Fibroblast of skin of abdomen (primary cell): ENCODE results near the gene TUBA1A.
"Not testable (repeated sequence)": the region's sequence is repeated elsewhere in the genome, so short reads cannot be mapped to it uniquely, and the experiment has no call there.

Experiments
- DNase-seq: peaks from one replicate; pipeline ENCODE4 v3.0.0-alpha.2; 2013

Gene TUBA1A

DNA sequence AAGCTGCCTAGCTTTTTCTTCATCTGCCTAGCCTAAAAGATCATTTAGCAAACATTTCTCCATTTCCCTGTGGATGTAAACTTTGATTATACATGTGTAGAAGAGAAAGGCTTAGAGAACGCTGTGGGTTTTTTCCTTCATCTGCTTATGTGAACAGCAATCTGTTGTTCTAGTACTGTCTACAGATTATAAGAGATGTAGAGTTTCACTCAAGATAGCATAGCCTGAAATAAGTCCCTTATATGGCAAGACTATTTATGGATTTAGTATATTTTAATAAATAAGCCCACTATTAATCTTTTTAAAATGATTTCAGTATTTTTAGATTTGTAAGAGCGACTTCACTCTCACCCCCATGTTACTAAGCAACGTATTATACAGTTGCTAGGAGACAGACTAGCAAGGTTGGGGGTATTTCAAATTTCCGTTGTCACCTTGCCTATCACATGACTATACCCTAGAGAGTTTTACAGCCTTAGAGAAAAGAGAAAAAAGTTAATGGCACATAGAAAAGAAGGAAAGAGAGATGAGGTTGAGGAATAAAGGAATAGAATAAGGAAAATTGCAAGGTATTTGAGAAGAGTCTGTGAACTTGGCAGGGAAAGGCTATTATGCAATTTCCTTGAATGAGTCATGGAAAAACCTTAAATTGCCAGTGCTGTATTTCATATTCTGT lies 12.2 kb upstream of the TUBA1A start:
- DNase-seq: peak; percentile 80

DNA sequence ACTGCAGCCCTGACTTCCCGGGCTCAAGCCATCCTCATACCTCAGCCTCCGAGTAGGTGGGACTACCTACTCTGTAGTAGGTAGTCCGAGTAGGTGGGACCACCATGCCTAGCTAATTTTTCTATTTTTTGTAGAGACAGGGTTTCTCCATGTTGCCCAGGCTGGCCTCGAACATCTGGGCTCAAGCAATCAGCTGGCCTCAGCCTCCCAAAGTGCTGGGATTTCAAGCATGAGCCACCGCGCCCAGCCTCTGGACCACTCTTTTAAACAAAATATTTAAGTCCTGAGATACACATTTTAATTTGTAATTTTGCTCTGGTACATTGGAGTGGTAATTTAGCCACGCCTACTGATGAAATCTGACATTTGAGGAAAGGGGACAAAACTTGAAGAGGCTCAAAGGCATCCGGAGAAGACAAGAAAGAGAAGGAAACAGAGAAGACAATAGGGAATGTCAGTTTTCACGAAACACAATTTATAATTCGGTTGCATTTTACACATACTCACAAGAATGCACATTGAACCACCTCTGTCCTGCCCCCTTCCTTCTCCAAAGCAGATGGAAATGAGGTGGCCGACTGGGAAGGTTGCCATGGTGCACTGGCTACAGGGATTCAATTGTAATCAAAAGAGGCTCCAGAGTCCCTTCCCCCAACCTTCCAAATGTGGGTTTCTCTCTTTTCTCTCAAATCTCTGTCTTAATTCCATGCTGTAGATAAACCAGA lies 9.7 kb upstream of the TUBA1A start:
- DNase-seq: peak; percentile 96

DNA sequence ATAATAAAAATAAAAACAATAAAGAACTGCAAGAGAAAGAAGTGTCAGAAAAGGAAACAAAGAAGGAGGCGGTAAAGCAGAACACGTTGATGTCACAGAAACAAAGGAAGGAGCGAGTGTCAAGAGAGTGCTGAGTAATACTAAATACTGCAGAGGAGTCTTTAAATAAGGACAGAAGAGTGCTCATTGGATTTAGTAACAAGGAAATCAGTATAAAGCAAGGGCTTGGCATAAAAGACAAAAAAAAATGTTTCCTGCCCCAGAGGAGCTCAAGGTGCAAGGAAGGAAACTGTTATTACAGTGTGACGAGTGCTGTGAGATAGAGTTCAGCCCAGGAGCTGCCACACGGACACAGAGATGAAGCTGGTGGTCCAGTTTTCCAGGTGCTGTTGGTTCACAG lies 8.4 kb upstream of the TUBA1A start:
- DNase-seq: no peak

DNA sequence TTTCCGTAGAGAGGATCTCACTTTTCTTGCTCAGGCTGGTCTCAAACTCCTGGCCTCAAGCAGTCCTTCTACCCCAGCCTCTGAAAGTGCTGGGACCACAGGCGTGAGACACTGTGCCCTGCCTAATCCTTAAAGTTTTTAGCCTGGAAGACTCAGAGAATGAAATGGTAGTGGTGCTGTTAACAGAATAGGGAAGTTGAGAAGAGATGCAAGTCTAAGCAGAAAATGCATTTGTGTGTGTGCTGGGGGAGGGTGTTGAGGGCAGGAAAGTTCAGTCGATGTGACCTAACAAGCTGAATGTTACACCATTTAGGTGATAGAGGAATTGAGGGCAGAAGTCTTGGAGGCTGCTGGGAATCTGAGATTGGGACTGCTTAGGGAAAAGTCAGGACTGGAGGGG lies 6.9 kb upstream of the TUBA1A start:
- DNase-seq: no peak

DNA sequence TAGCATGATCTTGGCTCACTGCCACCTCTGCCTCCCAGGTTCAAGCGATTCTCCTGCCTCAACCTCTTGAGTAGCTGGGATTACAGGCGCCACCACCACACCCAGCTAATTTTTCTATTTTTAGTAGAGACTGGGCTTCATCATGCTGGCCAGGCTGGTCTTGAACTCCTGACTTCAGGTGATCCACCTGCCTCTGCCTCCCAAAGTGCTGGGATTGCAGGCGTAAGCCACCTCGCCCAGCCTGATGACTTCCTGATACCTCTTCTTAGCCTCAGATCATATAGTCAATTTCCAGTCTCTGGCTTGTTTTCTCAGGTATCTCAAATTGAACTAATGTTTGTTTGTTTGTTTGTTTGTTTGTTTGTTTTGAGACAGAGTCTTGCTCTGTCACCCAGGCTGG lies 4.9 kb upstream of the TUBA1A start:
- not testable (repeated sequence) for DNase-seq

DNA sequence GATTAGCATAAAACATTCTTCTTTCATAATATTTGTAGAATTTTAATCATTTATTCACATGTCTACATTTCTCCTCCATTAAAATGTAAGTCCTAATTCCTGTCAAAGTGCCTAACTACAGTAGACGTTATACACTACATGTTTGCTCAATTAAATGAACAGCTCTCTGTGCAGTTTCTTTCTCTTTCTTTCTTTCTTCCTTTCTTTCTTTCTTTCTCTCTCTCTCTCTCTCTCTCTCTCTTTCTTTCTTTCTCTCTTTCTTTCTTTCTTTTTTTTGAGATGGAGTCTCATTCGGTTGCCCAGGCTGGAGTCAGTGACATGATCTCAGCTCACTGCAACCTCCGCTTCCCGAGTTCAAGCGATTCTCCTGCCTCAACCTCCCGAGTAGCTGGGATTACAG lies 2.6 kb upstream of the TUBA1A start:
- not testable (repeated sequence) for DNase-seq

DNA sequence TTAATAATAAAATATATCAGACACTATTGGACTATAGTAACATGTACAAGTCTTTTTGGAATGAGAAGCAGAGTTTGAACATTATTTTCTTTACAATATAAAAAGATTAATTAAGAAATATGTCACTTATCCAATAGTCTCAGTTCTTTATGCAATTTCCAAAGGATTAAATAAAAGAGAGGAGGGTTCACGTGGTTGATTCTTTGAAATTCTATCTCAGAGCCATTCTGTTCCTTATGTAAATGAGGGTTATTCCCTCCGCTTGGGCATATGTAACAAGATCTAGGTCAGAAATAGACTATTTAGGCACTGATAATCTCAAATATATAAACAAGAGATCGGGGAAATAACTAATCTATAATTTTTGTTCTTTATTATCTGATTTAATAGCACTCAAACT lies 2.1 kb upstream of the TUBA1A start:
- no peak for DNase-seq

DNA sequence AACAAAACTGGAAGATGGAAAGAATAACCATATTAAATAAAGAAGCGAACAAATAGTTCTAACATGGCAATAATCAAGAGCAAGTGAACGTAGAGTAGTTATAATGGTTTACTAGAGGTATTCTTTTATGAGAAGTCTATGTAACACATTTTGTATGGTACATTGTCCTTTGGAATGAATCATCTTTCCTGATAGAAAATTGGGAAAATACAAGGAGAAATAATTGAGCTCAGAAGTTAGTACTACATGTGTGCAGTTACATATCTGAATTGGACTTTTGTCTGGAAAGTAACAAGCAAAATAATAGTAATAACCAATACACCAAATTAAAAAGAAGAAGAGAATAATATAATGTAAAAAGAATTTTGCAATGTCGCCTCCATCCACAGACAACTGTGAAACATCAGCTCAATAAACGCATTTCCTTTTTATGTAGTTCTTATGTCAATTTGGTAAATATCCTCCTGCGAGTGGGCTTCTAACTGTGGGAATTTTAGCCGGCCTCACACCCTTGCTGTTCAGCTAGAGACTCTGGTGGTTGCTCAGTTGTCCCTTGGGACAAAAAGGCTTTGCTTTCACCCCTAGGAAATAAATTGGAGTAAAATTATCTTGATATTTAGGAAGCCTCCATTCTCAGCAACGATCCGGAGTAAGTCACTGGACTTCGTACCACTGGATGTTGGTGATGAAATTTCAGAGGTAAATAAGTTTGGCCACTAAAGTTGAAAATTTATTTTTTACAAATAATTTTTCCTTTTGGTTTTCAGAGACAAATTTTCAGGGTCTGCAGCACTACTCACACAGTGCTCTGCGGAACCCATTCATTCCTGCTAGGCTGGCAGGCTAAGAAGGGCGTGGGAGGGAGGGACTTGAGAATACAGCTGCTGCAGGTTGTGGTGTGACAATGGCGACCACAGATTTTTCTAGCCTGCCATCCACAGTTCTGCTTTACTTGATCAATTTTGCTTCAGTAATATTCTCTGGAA lies 1.1 kb upstream of the TUBA1A start:
- no peak for DNase-seq

DNA sequence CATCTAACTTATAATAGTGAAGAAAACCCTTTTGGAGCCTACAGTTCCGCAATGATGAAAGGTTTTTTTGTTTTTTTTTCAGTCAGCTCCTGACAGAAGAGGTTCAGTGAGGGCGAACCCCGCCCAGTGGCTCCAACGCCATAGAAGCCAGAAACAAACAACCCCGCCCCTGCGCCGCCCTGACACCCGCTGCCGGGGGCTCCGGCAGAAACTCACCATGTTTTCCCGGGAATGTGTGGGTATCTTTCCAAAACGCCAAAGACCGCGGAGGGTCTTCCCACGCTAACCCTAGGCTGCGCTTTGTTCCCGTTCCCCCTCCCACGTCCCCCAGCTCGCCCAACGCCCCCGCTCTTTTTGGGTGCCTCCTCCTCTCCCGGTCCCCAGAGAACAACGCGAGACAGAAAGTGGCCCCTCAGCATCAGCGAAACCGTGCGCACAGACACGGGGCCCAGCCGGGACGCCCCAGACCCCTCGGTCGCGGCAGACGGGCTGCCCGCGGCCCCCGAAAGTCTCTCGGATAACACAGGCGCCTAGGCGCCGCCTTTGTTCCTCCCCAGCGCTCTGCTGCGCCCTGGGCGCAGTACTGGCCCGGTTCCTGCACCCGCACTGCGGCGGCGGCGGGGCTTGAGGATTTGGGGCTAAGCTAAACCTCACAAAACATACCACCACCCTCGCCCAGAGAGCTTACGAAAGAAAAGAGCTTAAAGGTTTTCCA lies 522 bp downstream of the TUBA1A start:
- DNase-seq: peak; percentile 66

DNA sequence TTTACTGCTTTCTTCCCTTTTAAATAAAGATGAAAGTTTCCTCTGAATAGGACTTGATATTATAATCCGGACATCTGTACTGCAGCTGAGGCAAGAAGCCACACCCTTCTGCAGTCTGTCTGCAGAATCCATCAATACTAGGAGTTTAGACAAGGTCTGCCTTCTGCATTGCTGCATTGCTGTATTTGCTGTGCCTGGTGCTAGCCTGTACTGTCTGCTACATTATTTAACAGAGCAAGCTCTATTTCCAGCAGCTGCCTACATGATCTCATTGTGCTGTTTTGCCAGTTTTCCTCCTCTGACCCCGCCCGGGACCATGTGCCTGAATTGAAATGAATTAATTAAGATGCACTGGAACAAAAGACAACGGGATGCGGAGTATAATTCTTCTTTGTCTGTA lies 1.7 kb downstream of the TUBA1A start:
- DNase-seq: peak; percentile 63

DNA sequence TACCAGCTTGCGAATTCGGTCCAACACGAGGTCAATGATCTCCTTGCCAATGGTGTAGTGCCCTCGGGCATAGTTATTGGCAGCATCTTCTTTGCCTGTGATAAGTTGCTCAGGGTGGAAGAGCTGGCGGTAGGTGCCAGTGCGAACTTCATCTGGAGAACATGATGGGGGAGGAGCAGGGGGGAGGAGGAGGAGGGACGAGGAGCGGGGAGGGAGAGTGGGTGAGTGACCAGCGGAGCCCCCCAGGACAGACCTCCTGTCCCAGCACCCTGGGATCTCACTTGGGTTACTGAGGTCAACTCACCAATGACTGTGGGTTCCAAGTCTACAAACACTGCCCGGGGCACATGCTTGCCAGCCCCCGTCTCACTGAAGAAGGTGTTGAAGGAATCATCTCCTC lies 2.6 kb downstream of the TUBA1A start:
- not testable (repeated sequence) for DNase-seq

DNA sequence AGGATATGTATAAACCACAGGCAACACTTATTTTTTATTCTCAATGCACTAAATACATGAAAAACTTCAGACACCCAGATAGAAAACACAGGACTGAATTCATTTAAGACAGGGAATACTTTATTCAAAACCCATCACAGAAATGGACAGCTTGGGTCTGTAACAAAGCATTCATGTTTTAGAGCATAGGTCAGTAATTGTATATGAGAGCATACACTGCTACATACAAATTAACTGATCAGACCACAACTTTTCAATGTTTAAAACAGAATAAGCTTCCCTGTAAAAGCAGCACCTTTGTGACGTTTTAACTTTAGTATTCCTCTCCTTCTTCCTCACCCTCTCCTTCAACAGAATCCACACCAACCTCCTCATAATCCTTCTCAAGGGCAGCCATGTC lies 4.2 kb downstream of the TUBA1A start:
- not testable (repeated sequence) for DNase-seq

DNA sequence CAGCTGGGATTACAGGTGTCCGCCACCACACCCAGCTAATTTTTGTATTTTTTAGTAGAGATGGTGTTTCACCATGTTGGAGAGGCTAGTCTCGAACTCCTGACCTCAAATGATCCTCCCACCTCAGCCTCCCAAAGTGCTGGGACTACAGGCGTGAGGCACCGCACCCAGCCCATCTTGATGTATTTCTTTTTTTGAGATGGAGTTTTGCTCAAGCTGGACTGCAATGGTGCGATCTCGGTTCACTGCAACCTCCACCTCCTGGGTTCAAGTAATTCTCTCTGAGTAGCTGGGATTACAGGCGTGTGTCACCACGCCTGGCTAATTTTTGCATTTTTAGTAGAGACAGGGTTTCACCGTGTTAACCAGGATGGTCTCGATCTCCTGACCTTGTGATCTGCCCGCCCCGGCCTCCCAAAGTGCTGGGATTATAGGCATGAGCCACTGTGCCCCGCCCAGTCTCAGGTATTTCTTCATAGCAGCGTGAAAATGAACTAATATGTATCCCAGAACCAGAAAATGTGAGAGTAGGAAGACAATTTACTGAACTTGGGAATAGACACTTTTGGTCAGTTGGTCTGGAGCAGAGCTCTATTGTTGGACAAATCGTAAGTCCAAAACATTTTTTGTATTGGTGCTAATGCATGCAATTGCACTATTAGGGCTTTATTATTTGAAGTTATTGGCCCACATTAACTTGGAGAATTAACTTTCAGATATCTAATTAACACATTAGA lies 5.5 kb downstream of the TUBA1A start:
- not testable (repeated sequence) for DNase-seq

DNA sequence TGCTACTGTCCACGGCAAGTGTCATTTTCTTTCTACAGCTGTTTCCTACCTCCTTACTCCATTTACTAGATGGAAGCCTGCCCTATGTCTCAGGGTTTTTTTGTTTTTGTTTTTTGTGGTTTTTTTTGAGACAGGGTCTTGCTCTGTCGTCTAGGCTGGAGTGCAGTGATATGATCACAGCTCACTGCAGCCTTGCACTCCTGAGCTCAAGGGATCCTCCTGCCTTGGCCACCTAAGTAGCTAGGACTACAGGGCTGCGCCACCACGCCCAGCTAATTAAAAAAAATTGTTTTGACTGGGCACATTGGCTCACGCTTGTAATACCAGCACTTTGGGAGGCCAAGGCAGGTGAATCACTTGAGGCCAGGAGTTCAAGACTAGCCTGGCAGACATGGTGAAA lies 14.7 kb downstream of the TUBA1A start:
- DNase-seq: no peak

DNA sequence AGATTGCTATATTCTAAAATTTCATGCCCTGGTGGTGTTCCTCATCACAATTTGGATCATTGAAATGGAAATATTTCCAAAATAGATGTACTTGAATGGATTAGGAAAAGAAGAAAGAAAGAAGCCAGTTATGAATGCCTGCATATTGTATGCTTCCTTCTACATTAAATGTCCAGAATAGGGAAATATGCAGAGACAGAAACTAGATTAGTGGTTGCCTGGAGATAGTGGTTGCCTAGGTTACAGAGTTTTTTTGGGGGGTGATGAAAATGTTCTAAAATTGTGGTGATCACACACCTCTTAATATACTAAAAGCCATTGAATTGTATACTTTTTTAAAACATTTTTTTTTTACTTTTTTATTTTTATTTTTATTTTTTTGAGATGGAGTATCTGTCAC lies 18.0 kb downstream of the TUBA1A start:
- DNase-seq: no peak

DNA sequence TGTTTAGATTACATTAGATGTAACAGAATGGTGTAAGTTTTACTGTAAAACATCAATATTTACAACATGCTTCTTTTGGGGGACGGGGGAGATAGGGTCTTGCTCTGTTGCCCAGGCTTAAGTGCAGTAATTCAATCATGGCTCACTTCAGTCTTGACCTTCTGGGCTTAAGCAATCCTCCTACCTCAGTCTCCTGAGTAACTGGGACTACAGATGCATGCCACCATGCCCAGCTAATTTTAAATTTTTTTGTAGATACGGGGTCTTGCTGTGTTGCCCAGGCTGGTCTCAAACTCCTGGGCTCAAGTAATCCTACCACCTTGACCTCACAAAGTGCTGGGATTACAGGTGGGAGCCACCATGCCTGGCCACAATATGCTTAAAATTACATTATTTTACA lies 23.8 kb downstream of the TUBA1A start:
- no peak for DNase-seq

DNA sequence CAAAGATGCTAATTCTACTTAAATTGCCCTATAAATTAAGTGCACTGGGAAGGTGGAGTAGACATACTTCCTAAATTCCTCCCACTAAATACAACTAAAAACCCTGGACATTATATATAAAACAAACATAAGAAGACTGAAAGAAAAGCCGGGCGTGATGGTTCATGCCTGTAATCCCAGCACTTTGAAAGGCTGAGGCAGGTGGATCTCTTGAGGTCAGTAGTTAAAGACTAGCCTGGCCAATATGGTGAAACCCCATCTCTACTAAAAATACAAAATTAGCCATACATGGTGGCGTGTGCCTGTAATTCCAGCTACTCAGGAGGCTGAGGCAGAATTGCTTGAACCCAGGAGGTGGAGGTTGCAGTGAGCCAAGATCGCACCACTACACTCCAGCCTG lies 27.0 kb downstream of the TUBA1A start:
- not testable (repeated sequence) for DNase-seq

DNA sequence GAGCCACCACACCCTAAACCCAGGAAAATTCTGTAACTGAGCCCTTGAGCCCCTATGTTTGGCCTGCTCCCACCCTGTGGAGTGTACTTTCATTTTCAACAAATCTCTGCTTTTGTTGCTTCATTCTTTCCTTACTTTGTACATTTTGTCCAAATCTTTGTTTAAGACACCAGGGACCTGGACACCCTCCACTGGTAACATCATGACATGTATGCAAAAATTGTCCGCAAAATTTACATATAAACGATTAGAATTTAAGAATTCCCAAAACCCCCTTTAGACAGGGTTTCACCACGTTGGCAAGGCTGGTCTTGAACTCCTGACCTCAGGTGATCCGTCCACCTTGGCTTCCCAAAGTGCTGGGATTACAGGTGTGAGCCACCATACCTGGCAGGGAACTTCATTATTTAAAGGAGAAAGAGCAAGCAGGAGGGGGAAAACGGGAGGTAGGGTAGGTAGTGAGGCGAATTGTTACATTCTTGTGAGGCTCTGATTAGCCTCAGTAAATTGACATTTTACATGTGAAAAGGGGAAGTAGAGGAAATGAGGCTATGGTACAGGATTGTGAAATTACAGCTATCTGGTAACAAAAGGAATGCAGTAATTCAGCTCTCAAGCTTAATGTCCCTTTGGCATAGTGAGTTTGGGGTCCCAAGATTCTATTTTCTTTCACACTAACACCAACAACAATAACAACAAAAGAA lies 27.6 kb downstream of the TUBA1A start:
- no peak for DNase-seq

DNA sequence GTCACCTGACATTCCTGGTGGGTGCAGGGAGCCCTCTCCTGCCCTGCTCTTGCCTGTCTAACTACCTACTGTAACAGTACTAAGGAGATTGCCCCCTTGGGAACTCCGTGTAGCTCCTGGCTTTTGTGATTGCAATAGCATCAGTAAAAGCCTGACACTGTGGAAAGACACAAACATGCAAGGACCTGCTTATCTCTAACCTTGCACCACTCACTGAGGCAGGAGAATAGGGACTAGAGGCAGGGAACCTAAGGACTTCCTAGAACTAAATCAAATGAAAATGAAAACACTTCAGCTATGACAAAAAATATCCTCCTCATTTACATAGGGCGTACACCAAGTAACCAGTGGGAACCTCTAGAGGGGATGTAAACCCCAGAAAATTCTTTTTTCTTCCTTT lies 28.5 kb downstream of the TUBA1A start:
- DNase-seq: no peak

DNA sequence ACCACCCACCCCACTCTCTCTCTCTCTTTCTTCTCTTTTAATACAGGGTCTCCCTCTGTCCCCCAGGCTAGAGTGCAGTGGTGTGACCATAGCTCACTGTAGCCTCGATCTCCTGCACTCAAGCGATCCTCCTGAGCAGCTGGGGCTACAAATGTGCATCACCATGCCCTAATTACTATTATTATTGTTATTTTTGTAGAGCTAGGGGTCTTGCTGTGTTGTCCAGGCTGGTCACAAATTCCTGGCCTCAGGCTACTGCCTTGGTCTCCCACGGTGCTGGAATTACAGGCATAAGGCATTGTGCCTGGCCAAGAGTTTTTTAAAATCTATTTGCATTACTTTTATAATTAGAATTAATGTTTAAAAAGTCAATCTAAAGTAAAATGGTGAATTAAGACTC lies 34.7 kb downstream of the TUBA1A start:
- no peak for DNase-seq

DNA sequence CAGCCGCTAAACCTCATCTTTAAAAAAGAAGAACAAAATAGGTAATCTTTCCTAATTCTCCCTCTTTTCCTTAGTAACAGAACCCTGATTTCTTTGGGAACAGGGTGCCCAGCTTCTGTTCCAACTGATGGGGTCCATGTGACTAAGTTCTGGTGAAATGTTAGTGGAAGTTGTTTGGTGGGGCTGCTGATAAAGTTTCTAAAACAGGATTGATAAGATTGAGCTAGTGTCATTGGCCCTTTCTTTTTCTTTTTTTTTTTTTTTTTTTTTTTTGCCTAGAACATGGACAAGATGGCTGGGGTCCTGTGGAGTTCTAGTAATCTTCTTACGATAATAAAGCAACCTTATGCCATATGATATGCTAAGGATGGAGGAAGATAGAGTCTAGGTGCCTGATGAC lies 41.5 kb downstream of the TUBA1A start:
- DNase-seq: no peak
